ENCODE data around the gene FAHD2B. TPM values are rescaled to one million over a fixed set of nuclear protein-coding genes. Genes with fewer than 3 reads are reported as not detected.

Gene FAHD2B
- total and polyA plus RNA-seq, 2 of the 13 experiments (the other 11 are each of a cell fraction or from before 2014, with no cell fraction given), result 6.4 to 6.7 TPM

- TF ChIP-seq AHR (CRISPR knock-in tag; IDR thresholded peaks at IDR 0.05) (0 out of 2 replicates have a peak, but pooled peaks have one; percentile 50), MAZ (IDR thresholded peaks at IDR 0.05; ENCODE audit: borderline replicate concordance, low read depth, low read length) (peak; percentile 85), MAZ (CRISPR knock-in tag; IDR thresholded peaks at IDR 0.05; ENCODE audit: low read depth) (peak; percentile 96), ZFP41 (CRISPR knock-in tag; IDR thresholded peaks at IDR 0.05; ENCODE audit: borderline replicate concordance) (peak; percentile 84; the same call in 1 of the 2 replicates), ZNF780A (CRISPR knock-in tag; IDR thresholded peaks at IDR 0.05) (peak; percentile 74; the same call in 1 of the 2 replicates), SMYD3 (CRISPR knock-in tag; IDR thresholded peaks at IDR 0.05) (peak; percentile 92), ZMYM3 (CRISPR knock-in tag; IDR thresholded peaks at IDR 0.05) (peak; percentile 30; the same call in 1 of the 2 replicates), REXO4 (CRISPR knock-in tag; IDR thresholded peaks at IDR 0.05; ENCODE audit: borderline replicate concordance) (peak; percentile 51; the same call in 1 of the 2 replicates), ZNF761 (CRISPR knock-in tag; conservative IDR thresholded peaks at IDR 0.05) (peak; percentile 93), ZNF160 (CRISPR knock-in tag; IDR thresholded peaks at IDR 0.05) (0 out of 2 replicates have a peak, but pooled peaks have one; percentile 86), MYC (CRISPR knock-in tag; IDR thresholded peaks at IDR 0.05; ENCODE audit: borderline replicate concordance) (peak; percentile 76), ZNF460 (CRISPR knock-in tag; IDR thresholded peaks at IDR 0.05; ENCODE audit: borderline replicate concordance) (peak; percentile 72; the same call in 1 of the 2 replicates), YEATS4 (CRISPR knock-in tag; IDR thresholded peaks at IDR 0.05; ENCODE audit: borderline replicate concordance) (peak; percentile 85), ZNF788 (CRISPR knock-in tag; IDR thresholded peaks at IDR 0.05; ENCODE audit: borderline replicate concordance) (peak; percentile 95), ZNF678 (CRISPR knock-in tag; IDR thresholded peaks at IDR 0.05) (peak; percentile 67; the same call in 1 of the 2 replicates), SALL1 (CRISPR knock-in tag; IDR thresholded peaks at IDR 0.05) (peak; percentile 73), KDM5B (CRISPR knock-in tag; IDR thresholded peaks at IDR 0.05; ENCODE audit: borderline replicate concordance) (peak; percentile 95), CCDC6 (CRISPR knock-in tag; IDR thresholded peaks at IDR 0.05) (peak; percentile 85; the same call in 1 of the 2 replicates), SNAI1 (CRISPR knock-in tag; IDR thresholded peaks at IDR 0.05; ENCODE audit: borderline replicate concordance) (peak; percentile 87; the same call in 1 of the 2 replicates), ARID5B (CRISPR knock-in tag; IDR thresholded peaks at IDR 0.05) (peak; percentile 66), ZNF572 (CRISPR knock-in tag; IDR thresholded peaks at IDR 0.05) (0 out of 2 replicates have a peak, but pooled peaks have one; percentile 28)
Observed at GRCh38 chr2:97113050-97113881, 18.6 kb upstream of the FAHD2B start, which contains the start of gene ANKRD36 (continued).

All from HepG2 (cell line).